A673 (cell line): ENCODE results near the gene SULT1E1. TPM values are rescaled to one million over a fixed set of nuclear protein-coding genes. Genes with fewer than 3 reads are reported as not detected.

Source experiments
- BruUV-seq: library from RNA; stranded (reverse); fragments of 400-500 nt; replicated peaks from 2 replicates; lab custom pipeline; 2021; lab: Mats Ljungman, UMichigan
- CTCF ChIA-PET: fragments of 300-600 bp; sonication (Branson Sonifier 250); formaldehyde crosslinking; loops from one replicate; lab custom pipeline; 2022; ENCODE audit warnings: antibody characterized with exemption; lab: Charles Lee
- POLR2A ChIA-PET: fragments of 300-600 bp; sonication (Branson Sonifier 250); formaldehyde crosslinking; loops from one replicate; lab custom pipeline; 2022; ENCODE audit warnings: antibody characterized with exemption; ENCODE audit not compliant: low non-redundant PET; lab: Charles Lee
- DNase-seq: peaks from one replicate; pipeline ENCODE4 v3.0.0-alpha.2; 2015; ENCODE audit warnings: low spot score
- H3K27ac ChIP-seq: fragments of 200-600 bp; sonication (generic); 2 replicates; pipeline ENCODE4 v1.5.1; 2016; ENCODE audit warnings: mixed run types, low read depth, mild to moderate bottlenecking, mixed read lengths, antibody characterized with exemption, low read length; ENCODE audit not compliant: poor library complexity, severe bottlenecking
- H3K27me3 ChIP-seq: fragments of 200-600 bp; sonication (generic); replicated peaks from 2 replicates; pipeline ENCODE4 v1.6.1; 2017; ENCODE audit warnings: mixed run types, low read depth, mild to moderate bottlenecking, mixed read lengths, antibody characterized with exemption, low read length; ENCODE audit not compliant: insufficient read depth, poor library complexity
- H3K36me3 ChIP-seq: fragments of 200-600 bp; sonication (generic); 2 replicates; pipeline ENCODE4 v1.6.1; 2016; ENCODE audit warnings: mixed run types, mild to moderate bottlenecking, mixed read lengths, antibody characterized with exemption, low read length; ENCODE audit not compliant: insufficient read depth, poor library complexity, severe bottlenecking
- H3K4me1 ChIP-seq: fragments of 200-600 bp; sonication (generic); 2 replicates; pipeline ENCODE4 v1.6.1; 2017; ENCODE audit warnings: mixed run types, mild to moderate bottlenecking, mixed read lengths, antibody characterized with exemption, low read length; ENCODE audit not compliant: insufficient read depth, poor library complexity, severe bottlenecking
- H3K4me3 ChIP-seq: fragments of 200-600 bp; sonication (generic); 2 replicates; pipeline ENCODE4 v1.5.1; 2016; ENCODE audit warnings: low read depth, mixed run types, mild to moderate bottlenecking, mixed read lengths, low read length; ENCODE audit not compliant: poor library complexity, severe bottlenecking
- H3K9me3 ChIP-seq: fragments of 200-600 bp; sonication (generic); 2 replicates; pipeline ENCODE4 v1.6.1; 2016; ENCODE audit warnings: mixed run types, low read depth, mild to moderate bottlenecking, mixed read lengths, antibody characterized with exemption, low read length; ENCODE audit not compliant: poor library complexity, severe bottlenecking
- CTCF ChIP-seq: fragments of 300-800, 200-600 bp; sonication (generic); conservative IDR thresholded peaks from 2 replicates; pipeline ENCODE4 v1.5.1; 2017; ENCODE audit warnings: low read depth, mild to moderate bottlenecking, antibody characterized with exemption, low read length, moderate library complexity, mixed read lengths
- EZH2 ChIP-seq: fragments of 200-600 bp; sonication (generic); IDR thresholded peaks from 2 replicates; pipeline ENCODE4 v1.6.1; 2017; ENCODE audit warnings: borderline replicate concordance, low read depth, mild to moderate bottlenecking, mixed read lengths, antibody characterized with exemption, low read length; ENCODE audit not compliant: poor library complexity, severe bottlenecking
- intact Hi-C: fragments of 100-400 bp; cut with micrococcal nuclease; formaldehyde crosslinking; loops from one replicate; pipeline ENCODE4 v1.10.0; 2022; ENCODE audit not compliant: unreplicated experiment
- total RNA-seq: library from RNA; stranded (reverse); gene quantifications from 2 replicates; pipeline ENCODE4 v1.2.3, GENCODE V29; 2021

The SULT1E1 gene
- total RNA-seq, 1 experiment from 2014 or later, result 13.4 TPM

DNA sequence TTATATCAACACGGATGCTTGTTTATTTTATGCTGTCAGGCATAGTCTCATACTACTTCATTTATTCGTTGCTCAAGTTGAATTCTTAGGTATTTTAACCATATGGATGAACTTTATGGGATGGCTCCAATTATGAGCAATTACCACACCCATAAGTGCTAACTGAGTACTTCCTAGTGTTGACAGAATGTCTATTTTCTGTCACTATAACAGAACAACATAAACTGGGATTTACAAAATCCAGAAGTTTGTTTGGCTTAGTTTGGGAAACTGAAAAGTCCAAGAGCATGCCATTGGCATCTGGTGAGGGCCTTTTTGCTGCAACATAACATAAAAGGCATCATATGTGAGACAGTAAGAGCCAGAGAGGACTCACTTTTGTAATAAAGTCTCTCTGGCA is 21.0 kb downstream of the SULT1E1 start:
- Histone ChIP-seq H3K4me3 (no peak overlapping the region), H3K9me3 (no peaks in the 10 kb centered on the region), H3K27me3 (no peaks in the 10 kb centered on the region), H3K4me1 (peaks cover 12% of the 10 kb centered on the region), H3K27ac (no peak overlapping the region), H3K36me3 (no peaks in the 10 kb centered on the region)
- ChIA-PET CTCF (no interaction called here), POLR2A (no interaction called here)
- no peak for TF ChIP-seq EZH2
- no peak for TF ChIP-seq CTCF
- DNase-seq, result no peak
- intact Hi-C loops, result no loop called here
- BruUV-seq, result no TSS peak

GRCh38 chr4:69836287-69836686 is 23.7 kb downstream of the SULT1E1 start:
- Histone ChIP-seq H3K27me3 (no peaks in the 10 kb centered on the region), H3K4me1 (peaks cover 12% of the 10 kb centered on the region), H3K36me3 (no peaks in the 10 kb centered on the region), H3K9me3 (no peaks in the 10 kb centered on the region), H3K27ac (no peak overlapping the region), H3K4me3 (no peak overlapping the region)
- TF ChIP-seq EZH2, result no peak
- TF ChIP-seq CTCF, result no peak
- intact Hi-C loops, result no loop called here
- CTCF ChIA-PET, result no interaction called here
- POLR2A ChIA-PET, result no interaction called here
- BruUV-seq, result no TSS peak
- DNase-seq, result peak; percentile 59

GRCh38 chr4:69835766-69836165 is 24.2 kb downstream of the SULT1E1 start:
- intact Hi-C loops, result no loop called here
- DNase-seq, result no peak
- Histone ChIP-seq H3K27ac (no peak overlapping the region), H3K4me3 (no peak overlapping the region), H3K9me3 (no peaks in the 10 kb centered on the region), H3K4me1 (peaks cover 12% of the 10 kb centered on the region), H3K36me3 (no peaks in the 10 kb centered on the region), H3K27me3 (no peaks in the 10 kb centered on the region)
- no peak for TF ChIP-seq EZH2
- no TSS peak for BruUV-seq
- CTCF ChIA-PET, result no interaction called here
- POLR2A ChIA-PET, result no interaction called here

DNA sequence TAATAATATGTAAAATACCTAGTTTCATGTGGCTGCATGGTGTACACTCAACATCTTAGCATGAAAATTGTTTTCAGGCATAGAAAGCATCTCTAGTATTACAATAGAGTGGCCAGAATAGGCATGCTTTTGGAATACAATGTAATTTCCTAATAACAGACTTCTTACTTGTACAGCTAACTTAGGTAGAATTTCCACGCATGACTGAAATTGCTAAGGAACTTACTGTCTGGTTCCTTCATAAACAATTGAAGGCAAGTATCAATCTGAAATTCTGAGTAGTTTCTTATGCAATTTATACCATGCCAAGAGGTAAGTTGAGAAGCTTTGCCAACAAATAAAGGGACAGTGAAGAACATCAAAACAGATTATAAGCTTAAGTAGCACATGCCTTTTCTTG is 26.7 kb downstream of the SULT1E1 start:
- Histone ChIP-seq H3K27me3 (no peaks in the 10 kb centered on the region), H3K9me3 (no peaks in the 10 kb centered on the region), H3K36me3 (no peaks in the 10 kb centered on the region), H3K27ac (no peak overlapping the region), H3K4me1 (peaks cover 12% of the 10 kb centered on the region), H3K4me3 (no peak overlapping the region)
- intact Hi-C loops, result no loop called here
- no peak for TF ChIP-seq EZH2
- TF ChIP-seq CTCF, result no peak
- CTCF ChIA-PET, result no interaction called here
- BruUV-seq, result no TSS peak
- POLR2A ChIA-PET, result no interaction called here
- no peak for DNase-seq
